HCT116 (cell line): ENCODE measurements around the gene TAF8. TPM values are rescaled to one million over a fixed set of nuclear protein-coding genes. Genes with fewer than 3 reads are reported as not detected.

Experiments used
- ATAC-seq: fragments of 200-7000 bp; cut with Tn5 transposase; 2 replicates; pipeline ENCODE4 v1.9.1; 2020; ENCODE audit warnings: mild to moderate bottlenecking, moderate library complexity
- BruUV-seq: library from RNA; stranded (reverse); fragments of 400-500 nt; replicated peaks from 2 replicates; lab custom pipeline; 2021; lab: Mats Ljungman, UMichigan
- CTCF ChIA-PET: fragments of 300-600 bp; sonication (Branson Sonifier 250); formaldehyde crosslinking; loops from one replicate; lab custom pipeline; 2021; ENCODE audit warnings: antibody characterized with exemption; lab: Charles Lee
- POLR2A ChIA-PET: fragments of 300-600, 350-600 bp; sonication (Branson Sonifier 250); formaldehyde crosslinking; loops from one replicate; lab custom pipeline; 2021; ENCODE audit warnings: antibody characterized with exemption; lab: Charles Lee
- RAD21 ChIA-PET, 2 experiments: fragments of 300-600 bp; sonication (Branson Sonifier 250); formaldehyde crosslinking; loops; one replicate each; lab custom pipeline; 2023; ENCODE audit warnings: low total read pairs in 2 of 2; ENCODE audit not compliant: uncharacterized antibody in 2 of 2, unreplicated experiment in 2 of 2, low non-redundant PET in 1 of 2; lab: Charles Lee
- DNase-seq: peaks from one replicate; pipeline ENCODE4 v3.0.0-alpha.2; 2010; ENCODE audit warnings: low read depth, low spot score
- H2AFZ ChIP-seq: fragments of 200-600 bp; shearing (Covaris generic), sonication (generic); 2 replicates; pipeline ENCODE4 v1.6.1; 2017; ENCODE audit warnings: low read depth, mixed run types, mixed read lengths, antibody characterized with exemption, low read length; ENCODE audit not compliant: poor library complexity, severe bottlenecking
- H3K27ac ChIP-seq: 2 replicates; pipeline ENCODE4 v1.5.1; 2012; ENCODE audit warnings: low read depth, low read length
- H3K27me3 ChIP-seq: fragments of 200-600 bp; sonication (generic); 2 replicates; pipeline ENCODE4 v1.6.1; 2016; ENCODE audit warnings: mixed run types, low read length, mixed read lengths; ENCODE audit not compliant: insufficient read depth
- H3K36me3 ChIP-seq, 2 experiments: fragments of 200-500 bp in 1 of 2; fragments of 200-600 bp in 1 of 2; sonication (Bioruptor generic) in 1 of 2; sonication (generic) in 1 of 2; 2 replicates each; pipeline versions ENCODE4 v1.5.1 to v1.6.1; 2014 to 2016; ENCODE audit warnings: low read length in 2 of 2, inconsistent platforms in 1 of 2, mixed read lengths in 1 of 2, mixed run types in 1 of 2; ENCODE audit not compliant: insufficient read depth in 2 of 2, control insufficient read depth in 1 of 2
- H3K4me1 ChIP-seq, 2 experiments: fragments of 200-600 bp in 1 of 2; sonication (generic) in 1 of 2; 2 replicates each; pipeline versions ENCODE4 v1.5.1 to v1.6.1; 2012 to 2017; ENCODE audit warnings: low read length in 2 of 2, inconsistent platforms in 1 of 2, mild to moderate bottlenecking in 1 of 2, mixed read lengths in 1 of 2, mixed run types in 1 of 2, moderate library complexity in 1 of 2; ENCODE audit not compliant: insufficient read depth in 2 of 2, control insufficient read depth in 1 of 2
- H3K4me2 ChIP-seq: fragments of 200-600 bp; sonication (generic); 2 replicates; pipeline ENCODE4 v1.6.1; 2017; ENCODE audit warnings: mixed run types, low read length, mixed read lengths
- H3K4me3 ChIP-seq, 2 experiments: fragments of 200-600 bp in 1 of 2; sonication (generic) in 1 of 2; replicated peaks in 1 of 2; 2 replicates each; pipeline ENCODE4 v1.5.1; 2011 to 2016; ENCODE audit warnings: low read length in 2 of 2, control low read depth in 1 of 2, low read depth in 1 of 2, mild to moderate bottlenecking in 1 of 2, mixed read lengths in 1 of 2, mixed run types in 1 of 2
- H3K79me2 ChIP-seq: fragments of 200-600 bp; sonication (generic); 2 replicates; pipeline ENCODE4 v1.6.1; 2017; ENCODE audit warnings: mild to moderate bottlenecking, mixed run types, low read length, moderate library complexity, mixed read lengths; ENCODE audit not compliant: insufficient read depth
- H3K9ac ChIP-seq: fragments of 200-600 bp; sonication (generic); 2 replicates; pipeline ENCODE4 v1.6.1; 2016; ENCODE audit warnings: low read length, mixed read lengths
- H3K9me2 ChIP-seq: fragments of 200-600 bp; sonication (generic), shearing (Covaris generic); 2 replicates; pipeline ENCODE4 v1.6.1; 2017; ENCODE audit warnings: mixed run types, mild to moderate bottlenecking, moderate library complexity; ENCODE audit not compliant: insufficient read depth
- H3K9me3 ChIP-seq, 2 experiments: fragments of 200-500 bp in 1 of 2; fragments of 200-600 bp in 1 of 2; sonication (Bioruptor generic) in 1 of 2; sonication (generic) in 1 of 2; 2 replicates each; pipeline ENCODE4 v1.6.1; 2014 to 2017; ENCODE audit warnings: low read length in 2 of 2, mixed read lengths in 2 of 2, inconsistent platforms in 1 of 2, low read depth in 1 of 2, mild to moderate bottlenecking in 1 of 2, mixed run types in 1 of 2, moderate library complexity in 1 of 2; ENCODE audit not compliant: control insufficient read depth in 1 of 2, insufficient read depth in 1 of 2
- H4K20me1 ChIP-seq: fragments of 200-600 bp; sonication (generic), shearing (Covaris generic); 2 replicates; pipeline ENCODE4 v1.6.1; 2017; ENCODE audit warnings: mixed run types, mild to moderate bottlenecking, moderate library complexity; ENCODE audit not compliant: insufficient read depth
- ATF3 ChIP-seq: IDR thresholded peaks from 2 replicates; pipeline ENCODE4 v1.6.1; 2012
- CBX3 ChIP-seq: IDR thresholded peaks from 2 replicates; pipeline ENCODE4 v1.6.1; 2012; ENCODE audit warnings: low read depth
- CEBPB ChIP-seq: IDR thresholded peaks from 2 replicates; pipeline ENCODE4 v1.6.1; 2012; ENCODE audit warnings: low read depth
- CTCF ChIP-seq, 3 experiments: fragments of 200-600 bp in 1 of 3; sonication (generic) in 1 of 3; IDR thresholded peaks in 2 of 3; conservative IDR thresholded peaks in 1 of 3; 2 replicates each; pipeline ENCODE4 v1.5.1; 2012 to 2017; ENCODE audit warnings: low read depth in 2 of 3, low read length in 2 of 3, antibody characterized with exemption in 1 of 3, borderline replicate concordance in 1 of 3, control low read depth in 1 of 3, mild to moderate bottlenecking in 1 of 3, mixed read lengths in 1 of 3, mixed run types in 1 of 3, moderate library complexity in 1 of 3; ENCODE audit not compliant: insufficient read depth in 1 of 3
- EGR1 ChIP-seq: IDR thresholded peaks from 2 replicates; pipeline ENCODE4 v1.6.1; 2012; ENCODE audit warnings: low read depth
- ELF1 ChIP-seq: IDR thresholded peaks from 2 replicates; pipeline ENCODE4 v1.6.1; 2012; ENCODE audit warnings: low read depth, borderline replicate concordance
- EZH2 ChIP-seq: fragments of 200-600 bp; sonication (generic); IDR thresholded peaks from 2 replicates; pipeline ENCODE4 v1.6.1; 2017; ENCODE audit warnings: antibody characterized with exemption, mixed run types
- EZH2phosphoT487 ChIP-seq: fragments of 200-600 bp; IDR thresholded peaks from 2 replicates; pipeline ENCODE4 v1.6.1; 2018; ENCODE audit warnings: antibody characterized with exemption, borderline replicate concordance
- FOSL1 ChIP-seq: IDR thresholded peaks from 2 replicates; pipeline ENCODE4 v1.6.1; 2012; ENCODE audit warnings: low read depth
- JUND ChIP-seq: IDR thresholded peaks from 2 replicates; pipeline ENCODE4 v1.6.1; 2012
- POLR2A ChIP-seq: IDR thresholded peaks from 2 replicates; pipeline ENCODE4 v1.7.0; 2011; ENCODE audit warnings: borderline replicate concordance; ENCODE audit not compliant: insufficient read depth, insufficient read length; ENCODE audit errors: extremely low read depth
- POLR2AphosphoS5 ChIP-seq: IDR thresholded peaks from 2 replicates; pipeline ENCODE4 v1.6.1; 2011; ENCODE audit warnings: mild to moderate bottlenecking, low read depth, low read length, moderate library complexity
- RAD21 ChIP-seq: IDR thresholded peaks from 2 replicates; pipeline ENCODE4 v1.6.1; 2012; ENCODE audit warnings: low read depth, mild to moderate bottlenecking
- SIN3A ChIP-seq: IDR thresholded peaks from 2 replicates; pipeline ENCODE4 v1.6.1; 2012; ENCODE audit warnings: low read depth
- SP1 ChIP-seq: IDR thresholded peaks from 2 replicates; pipeline ENCODE4 v1.6.1; 2012; ENCODE audit warnings: low read depth
- SRF ChIP-seq: IDR thresholded peaks from 2 replicates; pipeline ENCODE4 v1.6.1; 2012; ENCODE audit warnings: low read depth
- YY1 ChIP-seq: IDR thresholded peaks from 2 replicates; pipeline ENCODE4 v1.6.1; 2011; ENCODE audit warnings: low read length, low read depth, moderate library complexity, mild to moderate bottlenecking; ENCODE audit not compliant: insufficient replicate concordance; ENCODE audit errors: extremely low read depth
- ZBTB33 ChIP-seq: IDR thresholded peaks from 2 replicates; pipeline ENCODE4 v1.6.1; 2011; ENCODE audit warnings: mild to moderate bottlenecking, low read length, moderate library complexity; ENCODE audit not compliant: insufficient replicate concordance; ENCODE audit errors: extremely low read depth
- ZFX ChIP-seq: fragments of 450-650 bp; IDR thresholded peaks from 2 replicates; pipeline ENCODE4 v1.6.1; 2017
- ZNF274 ChIP-seq: fragments of 200-500 bp; sonication (Bioruptor generic); IDR thresholded peaks from 2 replicates; pipeline ENCODE4 v1.6.1; 2014; ENCODE audit warnings: mild to moderate bottlenecking, low read depth, low read length, inconsistent platforms
- intact Hi-C: fragments of 100-400 bp; cut with micrococcal nuclease; formaldehyde crosslinking; loops from 2 replicates; pipeline ENCODE4 v1.10.0; 2022
- total RNA-seq: library from RNA; stranded (reverse); gene quantifications from one replicate; pipeline ENCODE4 v1.2.1, GENCODE V29; 2021; ENCODE audit not compliant: unreplicated experiment

TAF8 gene
- total RNA-seq, 1 experiment from 2014 or later, result 29.5 TPM

GRCh38 chr6:42053601-42054000 is 3.3 kb downstream of the TAF8 start:
- BruUV-seq, result no TSS peak
- ChIA-PET CTCF (no interaction called here), POLR2A (no interaction called here)

More at GRCh38 chr6:42053601-42054000, 3.3 kb downstream of the TAF8 start:
- Histone ChIP-seq H3K9me3 (no peaks in the 10 kb centered on the region), H3K9me2 (no peaks in the 10 kb centered on the region), H3K36me3 (peaks cover 28 to 33% of the 10 kb centered on the region in 2 experiments; a peak in 3 of 4 replicates), H3K4me3 (no peak overlapping the region), H3K4me2 (no peak overlapping the region), H4K20me1 (no peaks in the 10 kb centered on the region), H3K79me2 (peaks cover 7% of the 10 kb centered on the region), H3K9ac (no peak overlapping the region), H3K27me3 (no peaks in the 10 kb centered on the region), H3K27ac (no peak overlapping the region), H3K4me1 (peaks cover 14 to 24% of the 10 kb centered on the region in 2 experiments; a peak in 3 of 4 replicates), H2AFZ (no peak overlapping the region)
- RAD21 ChIA-PET, result no interaction called here
- intact Hi-C loops, result loop anchor here (10.0 kb wide), 1 partner anchor 491 kb away; no protein-coding TSS in a partner anchor
- TF ChIP-seq EGR1 (no peak), POLR2A (no peak), EZH2phosphoT487 (no peak), CBX3 (no peak), CTCF (IDR thresholded peaks at IDR 0.05 in 2 of 3, conservative IDR thresholded peaks at IDR 0.05 in 1 of 3; ENCODE audit: borderline replicate concordance in 1 of 3, insufficient read depth in 1 of 3, low read depth in 2 of 3, low read length in 2 of 3) (no peak), CEBPB (no peak), SIN3A (no peak), ZBTB33 (no peak), ELF1 (no peak), POLR2AphosphoS5 (no peak), JUND (no peak), EZH2 (no peak), ATF3 (no peak), SRF (no peak), ZNF274 (no peak), RAD21 (no peak), ZFX (no peak), FOSL1 (no peak), SP1 (no peak), YY1 (no peak)
- no peak for ATAC-seq
- DNase-seq, result no peak
